ENCODE data around the gene ATP6V0C.

DNA sequence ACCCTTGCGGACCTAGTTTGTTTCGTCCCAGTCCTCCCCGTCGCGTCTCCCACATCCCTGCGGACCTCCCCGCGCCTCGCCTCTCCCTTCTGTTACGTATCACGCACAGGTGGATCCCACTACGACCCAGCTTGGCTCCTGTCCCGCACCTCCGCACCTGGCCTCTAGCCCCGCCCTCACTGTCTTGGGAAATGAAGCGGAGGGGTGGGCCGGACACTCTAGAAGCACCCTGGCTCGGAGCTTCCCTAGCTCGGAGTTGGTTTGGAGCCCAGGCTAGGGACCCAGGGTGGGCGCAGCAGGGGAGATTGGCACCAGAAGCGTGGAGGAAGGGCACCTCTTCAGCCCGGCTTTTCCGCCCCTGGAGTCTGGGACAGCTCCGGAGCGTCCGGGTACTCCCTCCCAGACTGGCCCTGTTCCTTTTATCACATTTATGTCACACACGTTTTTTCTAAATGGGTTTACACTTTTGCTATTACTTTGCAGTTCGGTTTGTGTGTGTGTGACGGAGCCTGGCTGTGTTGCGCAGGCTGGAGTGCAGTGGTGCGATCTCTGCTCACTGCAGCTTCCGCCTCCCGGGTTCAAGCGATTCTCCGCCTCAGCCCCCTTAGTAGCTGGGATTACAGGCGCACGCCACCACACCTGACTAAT, 18.9 kb downstream of the ATP6V0C start:
- TF ChIP-seq, protein P1, sequence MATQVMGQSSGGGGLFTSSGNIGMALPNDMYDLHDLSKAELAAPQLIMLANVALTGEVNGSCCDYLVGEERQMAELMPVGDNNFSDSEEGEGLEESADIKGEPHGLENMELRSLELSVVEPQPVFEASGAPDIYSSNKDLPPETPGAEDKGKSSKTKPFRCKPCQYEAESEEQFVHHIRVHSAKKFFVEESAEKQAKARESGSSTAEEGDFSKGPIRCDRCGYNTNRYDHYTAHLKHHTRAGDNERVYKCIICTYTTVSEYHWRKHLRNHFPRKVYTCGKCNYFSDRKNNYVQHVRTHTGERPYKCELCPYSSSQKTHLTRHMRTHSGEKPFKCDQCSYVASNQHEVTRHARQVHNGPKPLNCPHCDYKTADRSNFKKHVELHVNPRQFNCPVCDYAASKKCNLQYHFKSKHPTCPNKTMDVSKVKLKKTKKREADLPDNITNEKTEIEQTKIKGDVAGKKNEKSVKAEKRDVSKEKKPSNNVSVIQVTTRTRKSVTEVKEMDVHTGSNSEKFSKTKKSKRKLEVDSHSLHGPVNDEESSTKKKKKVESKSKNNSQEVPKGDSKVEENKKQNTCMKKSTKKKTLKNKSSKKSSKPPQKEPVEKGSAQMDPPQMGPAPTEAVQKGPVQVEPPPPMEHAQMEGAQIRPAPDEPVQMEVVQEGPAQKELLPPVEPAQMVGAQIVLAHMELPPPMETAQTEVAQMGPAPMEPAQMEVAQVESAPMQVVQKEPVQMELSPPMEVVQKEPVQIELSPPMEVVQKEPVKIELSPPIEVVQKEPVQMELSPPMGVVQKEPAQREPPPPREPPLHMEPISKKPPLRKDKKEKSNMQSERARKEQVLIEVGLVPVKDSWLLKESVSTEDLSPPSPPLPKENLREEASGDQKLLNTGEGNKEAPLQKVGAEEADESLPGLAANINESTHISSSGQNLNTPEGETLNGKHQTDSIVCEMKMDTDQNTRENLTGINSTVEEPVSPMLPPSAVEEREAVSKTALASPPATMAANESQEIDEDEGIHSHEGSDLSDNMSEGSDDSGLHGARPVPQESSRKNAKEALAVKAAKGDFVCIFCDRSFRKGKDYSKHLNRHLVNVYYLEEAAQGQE (IDR thresholded peaks at IDR 0.05; ENCODE audit: insufficient read depth in 1 of 2, low read depth in 2 of 2, low read length in 2 of 2), result no peak
- TF ChIP-seq TAF1 (IDR thresholded peaks at IDR 0.05; ENCODE audit: borderline replicate concordance, insufficient read depth, low read length), result no peak
- no peak for TF ChIP-seq SIN3A (IDR thresholded peaks at IDR 0.05; ENCODE audit: borderline replicate concordance, insufficient read depth, low read length)
- no peak for TF ChIP-seq POLR2AphosphoS5 (IDR thresholded peaks at IDR 0.05; ENCODE audit: low read depth, low read length)
- no peak for TF ChIP-seq FOXP2 (optimal IDR thresholded peaks at IDR 0.05; ENCODE audit: borderline replicate concordance, extremely low read depth, extremely low read length, insufficient read depth)

All from PFSK-1 (cell line).